Embryonic facial prominence (tissue), 1 donor: ENCODE data around the gene MSLN.
A peak's percentile ranks its signal among the peaks of the same experiment; 100 is the strongest.
"Not testable (repeated sequence)": the region's sequence is repeated elsewhere in the genome, so short reads cannot be mapped to it uniquely, and the experiment has no call there.

Experiments
- DNase-seq: peaks from one replicate; pipeline ENCODE4 v3.0.0-alpha.2; 2016; ENCODE audit errors: extremely low spot score

MSLN gene

GRCh38 chr16:775236-775796 is 14.8 kb downstream of the MSLN start:
- no peak for DNase-seq

- not testable (repeated sequence) for DNase-seq
Measured at GRCh38 chr16:776298-776697, 15.8 kb downstream of the MSLN start.

GRCh38 chr16:776824-777223 is 16.3 kb downstream of the MSLN start:
- no peak for DNase-seq

- no peak for DNase-seq
Measured at GRCh38 chr16:777826-778225, 17.3 kb downstream of the MSLN start.

- DNase-seq, result no peak
Measured at GRCh38 chr16:778447-778846, 17.9 kb downstream of the MSLN start.

- DNase-seq, result no peak
Measured at GRCh38 chr16:778909-779527, 18.5 kb downstream of the MSLN start.

- no peak for DNase-seq
Measured at GRCh38 chr16:779561-779960, 19.0 kb downstream of the MSLN start.

- DNase-seq, result no peak
Measured at GRCh38 chr16:780296-780695, 19.8 kb downstream of the MSLN start.

- DNase-seq, result no peak
Measured at GRCh38 chr16:781346-782010, 20.9 kb downstream of the MSLN start.

GRCh38 chr16:782258-782657 is 21.7 kb downstream of the MSLN start:
- no peak for DNase-seq

- no peak for DNase-seq
Measured at GRCh38 chr16:782766-783403, 22.4 kb downstream of the MSLN start.

- DNase-seq, result no peak
Measured at GRCh38 chr16:783404-784161, 23.0 kb downstream of the MSLN start.

- DNase-seq, result no peak
Measured at GRCh38 chr16:784431-784830, 23.9 kb downstream of the MSLN start.

GRCh38 chr16:785563-786535 is 25.3 kb downstream of the MSLN start:
- DNase-seq, result no peak

- DNase-seq, result no peak
Measured at GRCh38 chr16:787321-787966, 26.9 kb downstream of the MSLN start.

- DNase-seq, result no peak
Measured at GRCh38 chr16:787978-788398, 27.5 kb downstream of the MSLN start, which contains the start of gene RPUSD1. Gene RPUSD1 (minus strand): TSS chr16:788381. CDS start chr16:787737, 644 bp downstream.

GRCh38 chr16:788399-789126 is 28.0 kb downstream of the MSLN start, which contains the start of gene CHTF18:
Gene CHTF18 (plus strand): TSS chr16:788620. CDS start chr16:788685, 65 bp downstream.
- peak; percentile 87 for DNase-seq

- DNase-seq, result no peak
Measured at GRCh38 chr16:789191-789850, 28.8 kb downstream of the MSLN start.

GRCh38 chr16:790086-790485 is 29.6 kb downstream of the MSLN start:
- no peak for DNase-seq
